GM10266 (cell line): ENCODE results near the gene KLHL35.

Experiments
- DNase-seq: peaks from one replicate; pipeline ENCODE4 v3.0.0; 2012; ENCODE audit errors: extremely low spot score
- CTCF ChIP-seq: IDR thresholded peaks from 2 replicates; pipeline ENCODE4 v1.5.1; 2012; ENCODE audit warnings: mild to moderate bottlenecking, low read depth; ENCODE audit not compliant: control insufficient read depth, insufficient read depth; ENCODE audit errors: missing control alignments

KLHL35 gene

GRCh38 chr11:75472081-75472732 lies 39.2 kb upstream of the KLHL35 start:
- TF ChIP-seq CTCF, result no peak
- no peak for DNase-seq

GRCh38 chr11:75471176-75471973 lies 38.4 kb upstream of the KLHL35 start:
- no peak for DNase-seq
- TF ChIP-seq CTCF, result no peak

GRCh38 chr11:75470476-75471080 lies 37.6 kb upstream of the KLHL35 start:
- no peak for TF ChIP-seq CTCF

GRCh38 chr11:75469785-75470405 lies 36.9 kb upstream of the KLHL35 start:
- no peak for TF ChIP-seq CTCF
- no peak for DNase-seq

More at GRCh38 chr11:75470476-75471080, 37.6 kb upstream of the KLHL35 start:
- DNase-seq, result no peak

GRCh38 chr11:75468534-75469340 lies 35.7 kb upstream of the KLHL35 start:
- DNase-seq, result no peak
- TF ChIP-seq CTCF, result no peak

GRCh38 chr11:75467881-75468280 lies 34.9 kb upstream of the KLHL35 start:
- no peak for TF ChIP-seq CTCF

More at GRCh38 chr11:75467881-75468280, 34.9 kb upstream of the KLHL35 start:
- no peak for DNase-seq
